Lower lobe of right lung (tissue), 2 donors: Measurements from ENCODE around the gene LDHAL6B. TPM values are rescaled to one million over a fixed set of nuclear protein-coding genes. Genes with fewer than 3 reads are reported as not detected.

Experiments used
- ATAC-seq, 2 donors: fragments of 200-7000 bp; cut with Tn5 transposase; one replicate each; pipeline ENCODE4 v1.9.1; 2020 to 2022; ENCODE audit warnings: mild to moderate bottlenecking in 2 of 2, moderate library complexity in 2 of 2
- DNase-seq: peaks from one replicate; pipeline ENCODE4 v3.0.0-alpha.2; 2020
- H3K27ac ChIP-seq: fragments of 200-600 bp; one replicate; pipeline ENCODE4 v1.8.0; 2022
- H3K27me3 ChIP-seq: fragments of 200-600 bp; one replicate; pipeline ENCODE4 v1.8.0; 2022; ENCODE audit warnings: low read depth
- H3K36me3 ChIP-seq: fragments of 200-600 bp; one replicate; pipeline ENCODE4 v1.8.0; 2022; ENCODE audit warnings: mild to moderate bottlenecking
- H3K4me1 ChIP-seq: fragments of 200-600 bp; one replicate; pipeline ENCODE4 v1.8.0; 2022
- H3K4me3 ChIP-seq: fragments of 200-600 bp; one replicate; pipeline ENCODE4 v1.8.0; 2022; ENCODE audit warnings: mild to moderate bottlenecking
- H3K9me3 ChIP-seq: fragments of 200-600 bp; one replicate; pipeline ENCODE4 v1.8.0; 2022
- CTCF ChIP-seq: fragments of 200-600 bp; IDR thresholded peaks from one replicate; pipeline ENCODE4 v1.8.0; 2022; ENCODE audit warnings: antibody characterized with exemption, mild to moderate bottlenecking
- intact Hi-C: fragments of 100-400 bp; cut with DNase I; formaldehyde crosslinking; loops from one replicate; pipeline ENCODE4 v1.11.0; 2022
- microRNA-seq: library from miRNA; unstranded; fragments of <30 nt; microRNA quantifications from one replicate; pipeline ENCODE4 v1.2.0, GENCODE V29; 2020; ENCODE audit warnings: borderline number of aligned reads
- total RNA-seq: library from RNA; stranded (reverse); fragmentation: NEBNext Ultra II Directional; extraction: Animal tissue kit (Norgen Biotek cat#: 25700); gene quantifications from one replicate; pipeline ENCODE4 v1.2.1, GENCODE V29; 2021
- donor health status: DM: no; HTN: yes; CAD: no; lungs with severe emphysema.

Gene LDHAL6B
- total RNA-seq, 1 donor from 2014 or later: not detected

GRCh38 chr15:59251001-59251845 lies 44.6 kb downstream of the LDHAL6B start:
- Histone ChIP-seq H3K4me1 (no peaks in the 10 kb centered on the region), H3K27me3 (no peaks in the 10 kb centered on the region), H3K27ac (no peak overlapping the region), H3K4me3 (no peak overlapping the region), H3K36me3 (no peaks in the 10 kb centered on the region), H3K9me3 (no peaks in the 10 kb centered on the region)
- no peak for TF ChIP-seq CTCF
- intact Hi-C loops: no loop called here
- DNase-seq (no peak), ATAC-seq (no peak)

GRCh38 chr15:59252137-59252536 lies 45.5 kb downstream of the LDHAL6B start:
- H3K4me1 ChIP-seq: no peaks in the 10 kb centered on the region
- no peak for ATAC-seq
- no peak overlapping the region for H3K4me3 ChIP-seq
- no peaks in the 10 kb centered on the region for H3K27me3 ChIP-seq
- no peak overlapping the region for H3K27ac ChIP-seq
- intact Hi-C loops: no loop called here
- TF ChIP-seq CTCF: no peak
- H3K9me3 ChIP-seq: no peaks in the 10 kb centered on the region
- H3K36me3 ChIP-seq: no peaks in the 10 kb centered on the region
- no peak for DNase-seq

- no peaks in the 10 kb centered on the region for H3K9me3 ChIP-seq
- DNase-seq (no peak), ATAC-seq (peak in 1 of 2 donors; percentile 79)
- H3K36me3 ChIP-seq: no peaks in the 10 kb centered on the region
- no peak for TF ChIP-seq CTCF
- no peaks in the 10 kb centered on the region for H3K27me3 ChIP-seq
- H3K4me3 ChIP-seq: no peak overlapping the region
- H3K27ac ChIP-seq: no peak overlapping the region
- intact Hi-C loops: no loop called here
- no peaks in the 10 kb centered on the region for H3K4me1 ChIP-seq
These were observed 49.2 kb downstream of the LDHAL6B start for GRCh38 chr15:59255680-59256336.

GRCh38 chr15:59256482-59256881 lies 49.8 kb downstream of the LDHAL6B start:
- TF ChIP-seq CTCF: no peak
- Histone ChIP-seq H3K4me3 (no peak overlapping the region), H3K27ac (no peak overlapping the region), H3K4me1 (no peaks in the 10 kb centered on the region), H3K36me3 (no peaks in the 10 kb centered on the region), H3K9me3 (no peaks in the 10 kb centered on the region), H3K27me3 (no peaks in the 10 kb centered on the region)
- DNase-seq (no peak), ATAC-seq (peak in 1 of 2 donors; percentile 69)
- intact Hi-C loops: no loop called here

- no peaks in the 10 kb centered on the region for H3K27me3 ChIP-seq
- H3K4me3 ChIP-seq: no peak overlapping the region
- intact Hi-C loops: no loop called here
- H3K36me3 ChIP-seq: no peaks in the 10 kb centered on the region
- no peaks in the 10 kb centered on the region for H3K9me3 ChIP-seq
- H3K27ac ChIP-seq: no peak overlapping the region
- TF ChIP-seq CTCF: no peak
- ATAC-seq (no peak), DNase-seq (no peak)
- H3K4me1 ChIP-seq: no peaks in the 10 kb centered on the region
These were observed 50.5 kb downstream of the LDHAL6B start for GRCh38 chr15:59257140-59257539.

Small RNA genes within 50 kb of the gene (microRNA-seq; reads per million reads assigned to microRNA genes)
- gene MIR2116: 1.5 reads per million

Other genes with a start within 250 kb of the LDHAL6B start
- gene RNF111, start 219.2 kb upstream of the LDHAL6B start, total RNA-seq: 39.8 TPM
- gene CCNB2, start 101.7 kb upstream of the LDHAL6B start, total RNA-seq: 2.0 TPM
- 59.4 TPM for gene MYO1E, start 166.0 kb downstream of the LDHAL6B start, total RNA-seq
- gene FAM81A, start 231.3 kb downstream of the LDHAL6B start, total RNA-seq: 1.8 TPM